GM21526 (cell line): ENCODE measurements around the gene MEIS1.
"Not testable (repeated sequence)": the region's sequence is repeated elsewhere in the genome, so short reads cannot be mapped to it uniquely, and the experiment has no call there.

Source experiments
- ATAC-seq: cut with Tn5 transposase; IDR thresholded peaks from one replicate; pipeline ENCODE4 v1.9.1; 2021; ENCODE audit warnings: moderate library complexity; ENCODE audit not compliant: unreplicated experiment, low FRiP score

MEIS1 gene

DNA sequence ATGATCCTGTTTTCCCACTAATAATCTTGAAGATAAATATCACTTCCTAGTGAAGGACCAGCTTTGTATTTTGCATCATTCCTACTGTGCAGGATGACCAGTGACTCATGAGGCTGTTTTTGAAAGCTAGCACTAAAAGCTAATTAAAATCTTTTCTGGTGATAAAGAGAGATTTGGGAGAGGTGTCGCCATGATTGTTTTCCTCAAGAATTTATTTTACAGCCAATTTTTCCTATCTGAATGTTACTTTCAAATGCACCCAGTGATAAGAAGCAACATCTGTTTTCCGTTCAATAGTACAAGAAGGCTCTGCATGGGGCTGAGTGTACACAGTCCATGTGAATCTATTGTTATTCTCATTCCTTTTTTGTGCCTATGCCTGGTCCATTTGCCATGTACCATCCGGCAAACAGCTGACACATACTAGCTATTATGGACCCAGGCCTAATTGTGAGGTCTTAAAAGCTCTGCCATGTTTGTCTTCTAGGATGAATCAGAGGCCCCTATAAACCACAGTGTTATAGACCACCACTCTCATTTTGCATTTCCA lies 28.4 kb downstream of the MEIS1 start:
- ATAC-seq: no peak

GRCh38 chr2:66464930-66465637 lies 30.2 kb downstream of the MEIS1 start:
- ATAC-seq: no peak

GRCh38 chr2:66466433-66466832 lies 31.5 kb downstream of the MEIS1 start:
- no peak for ATAC-seq

DNA sequence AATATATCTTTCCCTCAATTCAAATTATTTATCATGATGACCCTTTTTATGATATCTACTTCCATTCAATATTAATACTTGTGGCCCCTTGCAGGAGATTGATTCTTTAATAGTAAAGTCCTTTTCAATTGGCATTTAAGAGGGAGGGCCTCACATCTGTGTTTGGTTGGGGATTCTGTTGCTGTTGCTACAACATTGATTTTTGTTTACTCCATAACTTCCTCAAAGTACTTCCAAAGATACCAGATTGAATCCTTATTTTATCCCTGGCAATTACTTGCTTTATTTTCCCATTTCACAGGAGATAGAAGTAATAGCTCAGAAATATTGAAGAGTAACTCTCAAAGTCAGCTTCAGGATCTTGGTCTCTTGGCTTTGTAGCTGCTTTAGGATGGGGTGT lies 32.8 kb downstream of the MEIS1 start:
- ATAC-seq: no peak

DNA sequence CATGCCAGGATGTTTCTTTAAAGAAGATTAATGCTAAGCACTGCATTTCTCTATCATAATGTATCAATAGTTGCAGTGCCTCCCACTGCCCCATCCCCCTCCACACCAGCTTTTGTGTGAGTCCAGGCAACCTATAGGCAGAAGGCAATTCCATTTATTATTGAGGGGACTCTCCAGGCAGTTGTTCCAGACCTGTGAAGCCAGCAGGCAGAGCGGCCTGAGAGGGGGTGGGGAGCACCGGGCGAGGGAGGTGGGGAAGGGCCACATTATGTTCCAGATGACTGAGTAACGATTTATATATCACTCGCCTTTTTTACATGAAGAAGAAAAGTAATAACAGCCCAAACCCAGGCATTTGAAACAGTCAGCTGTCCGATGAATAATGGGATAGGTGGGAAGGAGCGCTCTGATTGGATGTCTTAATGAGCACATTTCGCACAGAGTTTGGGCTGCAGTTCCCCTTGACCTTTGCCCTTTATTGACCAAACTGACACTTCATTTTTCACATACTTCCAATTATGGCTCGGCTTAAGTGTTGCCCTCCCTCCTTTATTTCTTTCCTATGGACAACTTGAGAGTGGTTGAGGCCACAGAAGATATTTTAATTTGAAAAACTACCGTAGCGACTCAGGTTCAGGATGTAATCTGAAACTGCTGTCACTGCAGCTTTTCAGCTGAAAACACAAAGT lies 34.4 kb downstream of the MEIS1 start:
- no peak for ATAC-seq

DNA sequence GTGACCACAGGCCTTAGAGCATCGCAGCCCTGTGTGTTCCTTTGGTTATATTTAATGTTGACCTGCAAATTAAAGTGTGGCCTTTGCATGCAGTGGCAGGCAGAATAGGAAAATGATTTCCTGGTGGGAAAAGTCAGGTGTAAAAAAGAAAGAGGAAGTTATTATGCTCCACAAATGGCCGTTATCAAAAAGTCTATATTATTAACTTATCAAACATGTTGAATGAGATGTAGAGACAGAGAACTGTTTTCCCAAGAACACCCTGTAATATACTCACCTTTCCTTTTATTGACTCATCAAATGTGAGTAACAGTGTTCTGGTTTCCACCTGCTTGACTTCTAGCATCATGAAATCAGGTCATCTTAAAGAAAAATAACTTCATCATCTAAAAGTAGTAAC lies 35.3 kb downstream of the MEIS1 start:
- ATAC-seq: no peak

DNA sequence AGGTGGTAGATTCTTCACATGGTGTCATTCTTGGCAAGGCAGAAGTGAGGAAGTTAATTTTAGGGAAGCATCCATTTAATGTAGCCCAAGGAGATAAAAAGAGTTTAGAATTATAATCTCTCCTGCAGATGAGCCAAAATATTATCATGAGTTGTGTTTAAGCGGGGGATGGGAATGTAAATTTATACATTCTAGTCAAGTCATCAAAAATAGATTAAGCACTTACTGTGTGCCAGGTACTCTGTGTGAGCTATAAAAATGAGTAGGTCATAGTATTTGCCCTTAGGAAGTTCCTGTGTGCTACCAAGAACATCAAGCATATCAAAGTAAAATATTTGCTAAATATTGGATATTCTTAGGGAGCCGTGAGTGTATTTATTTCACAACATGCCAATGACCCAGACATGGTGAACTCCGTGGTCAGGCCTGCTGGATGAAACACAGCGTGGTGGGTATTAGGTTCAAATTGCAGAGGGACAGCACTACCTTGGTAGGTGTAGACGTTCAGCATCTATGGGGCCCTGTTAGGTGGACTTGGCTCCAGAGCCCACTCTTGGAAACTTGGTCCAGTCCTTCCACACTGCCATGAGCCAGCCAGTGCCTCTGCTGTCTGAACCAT lies 37.4 kb downstream of the MEIS1 start:
- no peak for ATAC-seq

DNA sequence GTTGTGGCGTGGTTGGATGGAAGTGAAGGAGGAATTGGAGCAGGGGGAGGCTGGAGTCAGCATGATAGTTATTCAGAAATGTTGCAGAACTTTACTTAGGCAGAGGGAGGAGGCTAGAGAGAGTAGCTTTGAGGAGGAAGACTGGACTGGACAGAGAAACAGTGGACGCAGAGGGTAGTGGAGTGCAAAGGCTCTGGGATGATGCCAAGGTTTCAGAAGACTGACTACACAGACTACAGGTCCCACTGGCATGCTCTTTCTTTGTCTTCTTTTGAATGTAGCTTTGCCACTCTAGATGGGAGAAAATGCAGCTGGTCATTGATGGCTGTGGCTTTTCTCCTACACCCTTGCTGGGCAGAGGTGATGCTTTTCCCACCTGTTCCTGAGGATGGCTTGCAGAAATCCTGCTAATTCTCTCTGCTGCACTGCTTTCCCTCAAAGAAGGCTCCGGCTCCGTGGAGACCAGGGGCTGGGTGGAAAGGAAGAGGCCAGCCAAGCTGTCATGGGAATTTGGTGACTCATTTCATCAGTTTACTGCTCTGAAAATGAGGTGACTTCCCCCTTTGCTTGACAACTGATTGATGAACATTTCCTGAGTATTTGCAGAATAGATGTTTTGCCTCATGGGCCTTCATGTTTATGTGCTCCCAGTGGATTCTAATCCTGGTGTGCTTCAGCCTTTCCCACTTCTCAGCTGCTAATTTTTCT lies 42.4 kb downstream of the MEIS1 start:
- ATAC-seq: no peak

- ATAC-seq: no peak
Observed at GRCh38 chr2:66478299-66478698, 43.4 kb downstream of the MEIS1 start.

GRCh38 chr2:66478731-66479316 lies 43.9 kb downstream of the MEIS1 start:
- no peak for ATAC-seq

DNA sequence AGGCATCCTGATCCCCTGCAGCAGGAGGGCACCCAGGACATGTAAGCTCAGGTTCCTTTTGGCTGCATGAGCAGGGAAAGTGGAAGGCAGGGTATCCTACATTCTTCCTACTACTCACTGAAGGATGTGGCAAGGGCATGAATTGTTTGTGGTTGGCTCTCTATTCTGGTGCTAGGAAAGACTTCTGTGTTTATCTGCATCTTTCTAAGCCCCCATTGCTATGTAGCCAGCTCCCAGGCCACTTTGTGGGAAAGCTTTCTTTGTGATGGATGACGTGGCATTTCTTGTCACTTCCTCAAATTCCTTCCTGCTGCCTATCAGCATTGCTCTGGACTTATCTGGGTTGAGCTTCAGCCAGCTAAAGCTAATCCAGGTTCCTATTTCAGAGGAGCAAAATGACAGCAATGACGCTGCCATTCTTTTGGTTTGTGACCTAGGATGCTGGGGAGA lies 46.2 kb downstream of the MEIS1 start:
- ATAC-seq: no peak

DNA sequence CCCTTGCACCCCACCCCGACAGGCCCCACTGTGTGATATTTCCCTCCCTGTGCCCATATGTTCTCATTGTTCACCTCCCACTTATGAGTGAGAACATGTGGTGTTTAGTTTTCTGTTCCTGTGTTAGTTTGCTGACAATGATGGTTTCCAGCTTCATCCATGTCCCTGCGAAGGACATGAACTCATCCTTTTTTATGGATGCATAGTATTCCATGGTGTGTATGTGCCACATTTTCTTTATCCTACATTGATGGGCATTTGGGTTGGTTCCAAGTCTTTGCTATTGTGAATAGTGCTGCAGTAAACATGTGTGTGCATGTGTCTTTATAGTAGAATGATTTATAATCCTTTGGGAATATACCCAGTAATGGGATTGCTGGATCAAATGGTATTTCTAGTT lies 50.3 kb downstream of the MEIS1 start:
- not testable (repeated sequence) for ATAC-seq

- no peak for ATAC-seq
Observed at GRCh38 chr2:66488946-66489345, 54.0 kb downstream of the MEIS1 start.

DNA sequence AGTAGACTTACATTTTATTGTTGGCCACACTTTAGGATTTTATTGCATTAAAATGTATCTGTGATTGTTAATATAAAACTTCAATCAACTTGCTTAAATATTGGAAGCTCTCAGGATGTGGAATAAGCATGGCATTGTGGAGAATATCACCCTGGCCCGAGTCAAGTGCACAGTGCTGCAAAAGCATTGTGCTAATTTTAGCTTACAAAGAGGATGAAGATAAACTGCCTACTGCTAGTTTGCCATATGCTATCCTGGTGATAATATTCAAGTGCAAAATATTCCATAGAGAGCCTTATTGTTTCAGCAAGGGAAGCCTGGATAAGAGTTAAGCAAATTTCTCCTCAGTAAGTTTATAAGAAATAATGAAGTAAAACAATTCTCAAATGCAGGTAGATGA lies 54.5 kb downstream of the MEIS1 start:
- ATAC-seq: no peak

GRCh38 chr2:66490588-66491001 lies 55.7 kb downstream of the MEIS1 start:
- no peak for ATAC-seq

- no peak for ATAC-seq
Observed at GRCh38 chr2:66494708-66495107, 59.8 kb downstream of the MEIS1 start.

DNA sequence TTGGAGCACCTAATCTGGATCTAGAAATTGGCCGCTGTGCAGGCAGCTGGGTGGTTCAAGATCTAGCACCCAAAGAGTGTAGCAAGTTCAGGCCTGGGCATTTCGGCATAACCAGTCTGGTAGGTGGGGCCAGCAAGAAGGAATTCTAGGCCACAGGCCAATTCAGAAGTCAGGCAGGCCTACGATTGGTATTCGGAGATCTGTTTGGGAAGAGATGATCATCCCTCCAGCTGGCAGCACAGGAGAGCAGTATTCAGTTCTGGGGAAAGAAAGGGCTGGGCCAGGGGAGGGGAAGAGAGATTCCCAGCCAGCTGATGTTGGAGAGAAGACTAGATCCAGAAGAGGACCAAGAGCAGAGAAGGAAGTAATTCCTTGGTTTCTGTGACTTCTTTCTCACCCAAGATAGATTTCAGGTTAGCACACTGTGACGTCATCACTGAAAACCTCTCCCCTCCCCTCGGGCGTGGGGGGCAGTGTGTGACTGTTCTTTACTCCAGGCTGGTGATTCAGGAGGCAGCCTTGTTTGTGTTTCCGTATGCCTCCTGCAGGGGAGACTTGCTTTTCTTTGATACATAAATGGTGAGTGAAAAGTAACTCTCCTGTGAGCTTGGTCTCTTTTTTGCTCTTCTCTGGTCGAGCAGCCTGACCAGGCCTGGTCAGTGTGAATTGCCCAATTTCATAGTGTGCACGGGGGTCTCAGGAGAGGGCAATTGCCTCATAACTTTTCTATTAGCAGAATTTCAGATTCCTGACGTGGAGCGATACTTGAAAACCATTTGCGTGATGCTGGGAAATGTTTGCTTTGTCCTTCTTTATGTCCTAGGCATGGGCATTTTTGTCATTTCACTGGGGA lies 61.1 kb downstream of the MEIS1 start:
- ATAC-seq: no peak

GRCh38 chr2:66496670-66497420 lies 61.9 kb downstream of the MEIS1 start:
- ATAC-seq: no peak
